Right lobe of liver (tissue), 6 donors: ENCODE data around the gene ZC3H7A. TPM values are rescaled to one million over a fixed set of nuclear protein-coding genes. Genes with fewer than 3 reads are reported as not detected.
"Not testable (repeated sequence)": the region's sequence is repeated elsewhere in the genome, so short reads cannot be mapped to it uniquely, and the experiment has no call there.

Experiments used
- ATAC-seq, 4 donors: fragments of 200-7000 bp; cut with Tn5 transposase; one replicate each; pipeline ENCODE4 v1.9.1; 2020; ENCODE audit warnings: mild to moderate bottlenecking in 4 of 4, moderate library complexity in 4 of 4
- DNase-seq, 3 donors: peaks; one replicate each; pipeline ENCODE4 v3.0.0-alpha.2; 2020
- H3K27ac ChIP-seq, 3 donors: fragments of 200-600 bp; one replicate each; pipeline ENCODE4 v1.8.0; 2022
- H3K27me3 ChIP-seq, 2 donors: fragments of 200-600 bp; one replicate each; pipeline ENCODE4 v1.8.0; 2022
- H3K36me3 ChIP-seq, 4 donors: fragments of 200-600 bp; sonication (generic) in 1 of 4; one replicate each; pipeline versions ENCODE4 v1.5.1 to v1.8.0; 2017 to 2022; ENCODE audit warnings: control low read depth in 1 of 4
- H3K4me1 ChIP-seq, 4 donors: fragments of 200-600 bp; sonication (generic) in 1 of 4; one replicate each; pipeline versions ENCODE4 v1.5.1 to v1.8.0; 2017 to 2022; ENCODE audit warnings: control low read depth in 1 of 4
- H3K4me3 ChIP-seq, 3 donors: fragments of 200-600 bp; one replicate each; pipeline ENCODE4 v1.8.0; 2022
- H3K9me3 ChIP-seq, 4 donors: fragments of 200-600 bp; sonication (generic) in 1 of 4; one replicate each; pipeline versions ENCODE4 v1.5.1 to v1.8.0; 2017 to 2022; ENCODE audit warnings: control low read depth in 1 of 4
- POLR2A ChIP-seq: fragments of 450-650 bp; IDR thresholded peaks from one replicate; pipeline ENCODE4 v1.6.1; 2017; ENCODE audit warnings: antibody characterized with exemption, mild to moderate bottlenecking
- WGBS: methylation state at CpG from one replicate; pipeline ENCODE4 v1.1.6; 2018; ENCODE audit warnings: low coverage, low lambda C conversion rate; ENCODE audit not compliant: insufficient coverage; ENCODE audit errors: missing lambda C conversion rate; 5-methylcytosine and 5-hydroxymethylcytosine counted together
- intact Hi-C, 2 donors: fragments of 100-400 bp; cut with DNase I; formaldehyde crosslinking; loops; one replicate each; pipeline versions ENCODE4 v1.11.2 to v1.14.1; 2022
- total RNA-seq, 6 experiments: library from RNA; depleted of rRNA in 2 of 6; stranded (reverse); fragments of >200 nt in 2 of 6; fragmentation: NEBNext Ultra II Directional in 3 of 6; extraction: Animal tissue kit (Norgen Biotek cat#: 25700) in 3 of 6; gene quantifications; one replicate each; pipeline versions ENCODE4 v1.1.0 to v1.2.4, GENCODE V29; 2016 to 2023
- TF ChIP-seq, protein P1 (sequence below), 4 donors: fragments of 200-600 bp in 3 of 4; fragments of 450-650 bp in 1 of 4; IDR thresholded peaks; one replicate each; pipeline versions ENCODE4 v1.5.1 to v1.8.0; 2016 to 2022; ENCODE audit warnings: antibody characterized with exemption in 4 of 4, mild to moderate bottlenecking in 2 of 4
- donor health status: DM: no; HTN: yes; CAD: no.
- donor health status: DM: no; HTN: no; CAD: no.
- donor health status: DM: no; HTN: no; CAD: no.
- donor health status: DM: no; HTN: yes; CAD: no.
- donor health status: DM: no; HTN: yes; CAD: no.

Gene ZC3H7A
- total RNA-seq, 6 experiments from 2014 or later = 22.8 to 34.0 (median 26.9) TPM

DNA sequence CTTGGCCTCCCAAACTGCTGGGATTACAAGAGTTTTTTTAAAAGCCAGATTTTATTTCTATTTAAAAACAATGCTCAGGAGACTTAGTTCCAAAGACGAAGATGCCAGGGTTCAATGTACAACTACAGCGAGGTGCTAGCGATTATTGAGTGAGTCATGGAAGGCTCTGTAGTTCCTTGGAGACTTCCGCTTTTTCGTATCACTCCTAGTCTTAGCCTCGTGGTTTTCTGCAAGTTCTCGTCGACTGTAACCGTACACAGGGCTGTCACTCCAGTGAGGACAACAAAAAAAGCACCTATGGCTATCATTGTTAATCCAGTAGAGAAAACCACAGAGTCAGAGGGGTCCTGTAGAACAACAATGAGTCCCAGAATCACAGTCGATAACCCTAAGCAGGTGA is 22.7 kb upstream of the ZC3H7A start:
- DNase-seq = no peak
- Histone ChIP-seq H3K27me3 (no peaks in the 10 kb centered on the region), H3K36me3 (no peaks in the 10 kb centered on the region), H3K4me3 (no peak overlapping the region), H3K4me1 (peaks cover 0 to 7% (median 0%) of the 10 kb centered on the region in 4 donors), H3K9me3 (no peaks in the 10 kb centered on the region), H3K27ac (no peak overlapping the region)
- peak in 1 of 4 donors; percentile 28 for ATAC-seq
- no peak for TF ChIP-seq POLR2A
- TF ChIP-seq, protein P1, sequence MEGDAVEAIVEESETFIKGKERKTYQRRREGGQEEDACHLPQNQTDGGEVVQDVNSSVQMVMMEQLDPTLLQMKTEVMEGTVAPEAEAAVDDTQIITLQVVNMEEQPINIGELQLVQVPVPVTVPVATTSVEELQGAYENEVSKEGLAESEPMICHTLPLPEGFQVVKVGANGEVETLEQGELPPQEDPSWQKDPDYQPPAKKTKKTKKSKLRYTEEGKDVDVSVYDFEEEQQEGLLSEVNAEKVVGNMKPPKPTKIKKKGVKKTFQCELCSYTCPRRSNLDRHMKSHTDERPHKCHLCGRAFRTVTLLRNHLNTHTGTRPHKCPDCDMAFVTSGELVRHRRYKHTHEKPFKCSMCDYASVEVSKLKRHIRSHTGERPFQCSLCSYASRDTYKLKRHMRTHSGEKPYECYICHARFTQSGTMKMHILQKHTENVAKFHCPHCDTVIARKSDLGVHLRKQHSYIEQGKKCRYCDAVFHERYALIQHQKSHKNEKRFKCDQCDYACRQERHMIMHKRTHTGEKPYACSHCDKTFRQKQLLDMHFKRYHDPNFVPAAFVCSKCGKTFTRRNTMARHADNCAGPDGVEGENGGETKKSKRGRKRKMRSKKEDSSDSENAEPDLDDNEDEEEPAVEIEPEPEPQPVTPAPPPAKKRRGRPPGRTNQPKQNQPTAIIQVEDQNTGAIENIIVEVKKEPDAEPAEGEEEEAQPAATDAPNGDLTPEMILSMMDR (IDR thresholded peaks at IDR 0.05) = no peak
- intact Hi-C loops = loop anchor here in 1 of 2 donors (10.0 kb wide), 1 partner anchor 425 kb away; no protein-coding TSS in a partner anchor
- 55% methylated on average over 10 of the region's 10 CpGs for WGBS

DNA sequence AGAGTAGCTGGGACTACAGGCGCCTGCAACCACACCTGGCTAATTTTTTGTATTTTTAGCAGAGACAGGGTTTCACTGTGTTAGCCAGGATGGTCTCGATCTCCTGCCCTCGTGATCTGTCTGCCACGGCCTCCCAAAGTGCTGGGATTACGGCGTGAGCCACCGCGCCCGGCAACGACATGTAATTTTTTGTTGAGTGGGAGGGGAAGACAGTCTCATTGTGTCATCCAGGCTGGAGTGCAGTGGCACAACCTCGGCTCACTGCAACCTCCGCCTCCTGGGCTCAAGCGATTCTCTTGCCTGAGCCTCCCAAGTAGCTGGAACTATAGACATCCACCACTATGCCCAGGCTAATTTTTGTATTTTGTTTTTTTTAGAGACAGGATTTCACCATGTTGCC is 21.9 kb upstream of the ZC3H7A start:
- DNase-seq = peak in 1 of 3 donors; percentile 26
- not testable (repeated sequence) for H3K27ac ChIP-seq, H3K36me3 ChIP-seq, H3K27me3 ChIP-seq, H3K4me1 ChIP-seq, H3K4me3 ChIP-seq, H3K9me3 ChIP-seq, ATAC-seq
- intact Hi-C loops = loop anchor here in 1 of 2 donors (10.0 kb wide), 1 partner anchor 424 kb away; no protein-coding TSS in a partner anchor
- WGBS = 97% methylated on average over 7 of the region's 13 CpGs

DNA sequence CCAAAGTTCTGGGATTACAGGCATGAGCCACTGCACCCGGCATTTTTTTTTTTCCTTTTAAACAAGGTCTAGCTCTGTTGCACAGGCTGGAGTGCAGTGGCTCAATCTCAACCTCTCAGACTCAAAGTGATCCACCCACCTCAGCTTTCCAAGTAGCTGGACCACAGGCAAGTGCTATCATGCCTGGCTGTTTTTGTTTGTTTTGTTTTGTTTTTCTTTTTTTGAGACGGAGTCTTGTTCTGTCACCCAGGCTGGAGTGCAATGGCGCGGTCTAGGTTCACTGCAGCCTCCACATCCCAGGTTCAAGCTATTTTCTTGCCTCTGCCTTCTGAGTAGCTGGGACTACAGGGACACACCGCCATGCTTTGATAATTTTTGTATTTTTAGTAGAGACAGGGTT is 19.1 kb upstream of the ZC3H7A start:
- no peaks in the 10 kb centered on the region for H3K27me3 ChIP-seq
- TF ChIP-seq, protein P1 (IDR thresholded peaks at IDR 0.05) = no peak
- TF ChIP-seq POLR2A = no peak
- 62% methylated on average over 5 of the region's 5 CpGs for WGBS

DNA sequence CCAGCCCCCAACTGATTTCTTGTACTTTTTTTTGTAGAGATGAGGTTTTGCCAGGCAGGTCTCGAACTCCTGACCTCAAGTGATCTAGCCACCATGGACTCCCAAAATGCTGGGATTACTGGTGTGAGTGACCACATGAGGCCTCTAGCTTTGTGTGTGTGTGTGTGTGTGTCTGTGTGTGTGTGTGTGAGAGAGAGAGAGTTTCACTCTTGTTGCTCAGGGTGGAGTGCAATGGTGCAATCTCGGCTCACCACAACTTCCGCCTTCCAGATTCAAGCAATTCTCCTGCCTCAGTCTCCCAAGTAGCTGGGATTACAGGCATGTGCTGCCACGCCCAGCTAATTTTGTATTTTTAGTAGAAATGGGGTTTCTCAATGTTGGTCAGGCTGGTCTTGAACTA is 17.7 kb upstream of the ZC3H7A start:
- not testable (repeated sequence) for H3K27me3 ChIP-seq, H3K36me3 ChIP-seq, H3K9me3 ChIP-seq, H3K27ac ChIP-seq, H3K4me1 ChIP-seq, H3K4me3 ChIP-seq
- intact Hi-C loops = loop anchor here in 1 of 2 donors (10.0 kb wide), 1 partner anchor 420 kb away; no protein-coding TSS in a partner anchor
- WGBS = 60% methylated on average over 1 of the region's 4 CpGs
- peak in 1 of 3 donors; percentile 56 for DNase-seq
- peak in 3 of 4 donors; percentile 17 to 34 (median 19) for ATAC-seq

More for the DNA sequence above, 19.1 kb upstream of the ZC3H7A start:
- Histone ChIP-seq H3K27ac (no peak overlapping the region), H3K4me1 (no peaks in the 10 kb centered on the region), H3K4me3 (no peak overlapping the region), H3K36me3 (no peaks in the 10 kb centered on the region), H3K9me3 (no peaks in the 10 kb centered on the region)
- no peak for ATAC-seq
- intact Hi-C loops = loop anchor here in 1 of 2 donors (10.0 kb wide), 1 partner anchor 421 kb away; no protein-coding TSS in a partner anchor
- peak in 1 of 3 donors; percentile 8 for DNase-seq

DNA sequence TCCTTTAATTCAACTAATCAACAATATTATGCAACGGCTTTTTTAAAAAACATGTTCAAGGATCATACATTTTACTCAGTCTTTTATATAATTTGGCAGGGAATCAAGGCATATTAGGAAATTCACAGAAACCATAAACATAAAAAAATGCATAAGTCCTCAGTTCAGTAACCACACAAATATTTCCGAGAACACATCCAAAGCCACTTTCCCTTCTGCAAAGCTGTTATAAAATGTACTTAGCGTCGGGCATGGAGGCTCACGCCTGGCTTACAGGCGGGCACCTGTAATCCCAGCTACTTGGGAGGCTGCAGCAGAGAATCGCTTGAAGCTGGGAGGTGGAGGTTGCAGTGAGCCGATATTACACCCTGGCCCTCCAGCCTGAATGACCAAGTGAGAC is 9.7 kb upstream of the ZC3H7A start:
- 77% methylated on average over 8 of the region's 8 CpGs for WGBS
- no peaks in the 10 kb centered on the region for H3K27me3 ChIP-seq
- H3K9me3 ChIP-seq = no peaks in the 10 kb centered on the region
- intact Hi-C loops = loop anchor here in 1 of 2 donors (10.0 kb wide), 1 partner anchor 412 kb away; no protein-coding TSS in a partner anchor
- H3K4me3 ChIP-seq = no peak overlapping the region
- TF ChIP-seq POLR2A = no peak
- TF ChIP-seq, protein P1 (IDR thresholded peaks at IDR 0.05) = no peak
- no peaks in the 10 kb centered on the region for H3K36me3 ChIP-seq
- peak in 1 of 3 donors; percentile 14 for DNase-seq
- no peak overlapping the region for H3K27ac ChIP-seq
- no peaks in the 10 kb centered on the region for H3K4me1 ChIP-seq
- no peak for ATAC-seq
